HEK293T (cell line): ENCODE measurements around the gene TM9SF3.

Source experiments
- CTCF ChIA-PET: fragments of 350-600 bp; formaldehyde crosslinking; extraction: SDS; loops from one replicate; lab custom pipeline; 2021; ENCODE audit warnings: antibody characterized with exemption, inconsistent platforms; lab: Yijun Ruan, JAX
- POLR2A ChIA-PET: fragments of 350-600 bp; formaldehyde crosslinking; extraction: SDS; loops from one replicate; lab custom pipeline; 2020; ENCODE audit warnings: antibody characterized with exemption, inconsistent platforms; lab: Yijun Ruan, JAX
- DNase-seq: peaks from one replicate; pipeline ENCODE4 v3.0.0; 2012; ENCODE audit warnings: mixed read lengths; ENCODE audit errors: extremely low spot score
- ARNT ChIP-seq: fragments of 450-650 bp; IDR thresholded peaks from 2 replicates; pipeline ENCODE4 v1.6.1; 2017; ENCODE audit warnings: mild to moderate bottlenecking
- BHLHE40 ChIP-seq: fragments of 450-650 bp; IDR thresholded peaks from 2 replicates; pipeline ENCODE4 v1.6.1; 2016; ENCODE audit warnings: mild to moderate bottlenecking, moderate library complexity, borderline replicate concordance
- CTBP1 ChIP-seq: fragments of 450-650 bp; IDR thresholded peaks from 2 replicates; pipeline ENCODE4 v1.6.1; 2016; ENCODE audit warnings: borderline replicate concordance
- ELF4 ChIP-seq: fragments of 450-650 bp; IDR thresholded peaks from 2 replicates; pipeline ENCODE4 v1.6.1; 2017; ENCODE audit warnings: antibody characterized with exemption
- FOXA1 ChIP-seq: fragments of 450-650 bp; IDR thresholded peaks from 2 replicates; pipeline ENCODE4 v1.6.1; 2016; ENCODE audit warnings: mild to moderate bottlenecking
- FOXK2 ChIP-seq: fragments of 450-650 bp; IDR thresholded peaks from 2 replicates; pipeline ENCODE4 v1.6.1; 2016; ENCODE audit warnings: mild to moderate bottlenecking
- FOXM1 ChIP-seq: fragments of 450-650 bp; IDR thresholded peaks from 2 replicates; pipeline ENCODE4 v1.6.1; 2017; ENCODE audit warnings: mild to moderate bottlenecking, borderline replicate concordance
- HDGF ChIP-seq: fragments of 450-650 bp; IDR thresholded peaks from 2 replicates; pipeline ENCODE4 v1.6.1; 2017; ENCODE audit warnings: antibody characterized with exemption, borderline replicate concordance
- L3MBTL2 ChIP-seq: fragments of 450-650 bp; conservative IDR thresholded peaks from 2 replicates; pipeline ENCODE4 v1.6.1; 2016; ENCODE audit warnings: mild to moderate bottlenecking
- LEF1 ChIP-seq: fragments of 450-650 bp; IDR thresholded peaks from 2 replicates; pipeline ENCODE4 v1.6.1; 2017; ENCODE audit warnings: mild to moderate bottlenecking, borderline replicate concordance
- NFRKB ChIP-seq: fragments of 450-650 bp; IDR thresholded peaks from 2 replicates; pipeline ENCODE4 v1.6.1; 2016; ENCODE audit warnings: mild to moderate bottlenecking, moderate library complexity
- PKNOX1 ChIP-seq: fragments of 450-650 bp; IDR thresholded peaks from 2 replicates; pipeline ENCODE4 v1.6.1; 2016
- SP1 ChIP-seq: fragments of 450-650 bp; IDR thresholded peaks from 2 replicates; pipeline ENCODE4 v1.6.1; 2017
- SUZ12 ChIP-seq: fragments of 450-650 bp; IDR thresholded peaks from 2 replicates; pipeline ENCODE4 v1.6.1; 2016; ENCODE audit warnings: mild to moderate bottlenecking
- TARDBP ChIP-seq: fragments of 450-650 bp; IDR thresholded peaks from 2 replicates; pipeline ENCODE4 v1.6.1; 2016
- ZNF384 ChIP-seq: fragments of 450-650 bp; IDR thresholded peaks from 2 replicates; pipeline ENCODE4 v1.6.1; 2016

TM9SF3 gene

GRCh38 chr10:96500519-96500918 lies 86.3 kb downstream of the TM9SF3 start:
- POLR2A ChIA-PET, result no interaction called here

GRCh38 chr10:96500050-96500449 lies 86.8 kb downstream of the TM9SF3 start:
- ChIA-PET CTCF (no interaction called here), POLR2A (no interaction called here)
- no peak for DNase-seq
- TF ChIP-seq SUZ12 (no peak), PKNOX1 (no peak), HDGF (no peak)

More at GRCh38 chr10:96500519-96500918, 86.3 kb downstream of the TM9SF3 start:
- TF ChIP-seq SP1 (no peak), BHLHE40 (no peak), SUZ12 (no peak), TARDBP (no peak), L3MBTL2 (no peak), ELF4 (no peak)
- no peak for DNase-seq
- CTCF ChIA-PET, result no interaction called here

- POLR2A ChIA-PET, result no interaction called here
Observed at GRCh38 chr10:96497391-96497790, 89.4 kb downstream of the TM9SF3 start.

GRCh38 chr10:96496281-96496925 lies 90.4 kb downstream of the TM9SF3 start:
- CTCF ChIA-PET, result interaction anchor here (1.0 kb wide), 1 partner anchor 15 kb away, joined by 3 read pairs; no protein-coding TSS in a partner anchor
- TF ChIP-seq ZNF384 (no peak), FOXK2 (no peak), ELF4 (no peak)
- no peak for DNase-seq
- POLR2A ChIA-PET, result no interaction called here

More at GRCh38 chr10:96497391-96497790, 89.4 kb downstream of the TM9SF3 start:
- no peak for TF ChIP-seq CTBP1
- CTCF ChIA-PET, result interaction anchor here (0.6 to 1.6 kb wide), 4 partner anchors 13 to 127 kb away, joined by 3 to 6 read pairs (median 5); no protein-coding TSS in a partner anchor
- no peak for DNase-seq

GRCh38 chr10:96495544-96495943 lies 91.3 kb downstream of the TM9SF3 start:
- ChIA-PET POLR2A (no interaction called here), CTCF (interaction anchor here (1.0 kb wide), 1 partner anchor 16 kb away, joined by 3 read pairs; no protein-coding TSS in a partner anchor)
- DNase-seq, result no peak
- TF ChIP-seq SUZ12 (no peak), FOXK2 (no peak), LEF1 (no peak), FOXA1 (no peak), L3MBTL2 (no peak), ARNT (no peak), FOXM1 (no peak), ZNF384 (no peak), NFRKB (no peak), SP1 (no peak), ELF4 (no peak), PKNOX1 (no peak), CTBP1 (no peak), HDGF (no peak), TARDBP (no peak), BHLHE40 (no peak)

GRCh38 chr10:96494694-96495093 lies 92.1 kb downstream of the TM9SF3 start:
- CTCF ChIA-PET, result no interaction called here
- TF ChIP-seq FOXM1, result no peak
- POLR2A ChIA-PET, result no interaction called here
- no peak for DNase-seq

- ChIA-PET CTCF (interaction anchor here (0.6 kb wide), 1 partner anchor 22 kb away, joined by 3 read pairs; no protein-coding TSS in a partner anchor), POLR2A (no interaction called here)
Observed at GRCh38 chr10:96493871-96494525, 92.8 kb downstream of the TM9SF3 start.

More at GRCh38 chr10:96493871-96494525, 92.8 kb downstream of the TM9SF3 start:
- TF ChIP-seq PKNOX1 (no peak), FOXK2 (no peak), BHLHE40 (no peak), NFRKB (no peak), HDGF (no peak), L3MBTL2 (no peak), ELF4 (no peak), FOXM1 (no peak), ARNT (no peak), TARDBP (no peak), ZNF384 (no peak), LEF1 (no peak)
- no peak for DNase-seq
